ENCODE results near the gene STIM1.

- TF ChIP-seq, protein P1, sequence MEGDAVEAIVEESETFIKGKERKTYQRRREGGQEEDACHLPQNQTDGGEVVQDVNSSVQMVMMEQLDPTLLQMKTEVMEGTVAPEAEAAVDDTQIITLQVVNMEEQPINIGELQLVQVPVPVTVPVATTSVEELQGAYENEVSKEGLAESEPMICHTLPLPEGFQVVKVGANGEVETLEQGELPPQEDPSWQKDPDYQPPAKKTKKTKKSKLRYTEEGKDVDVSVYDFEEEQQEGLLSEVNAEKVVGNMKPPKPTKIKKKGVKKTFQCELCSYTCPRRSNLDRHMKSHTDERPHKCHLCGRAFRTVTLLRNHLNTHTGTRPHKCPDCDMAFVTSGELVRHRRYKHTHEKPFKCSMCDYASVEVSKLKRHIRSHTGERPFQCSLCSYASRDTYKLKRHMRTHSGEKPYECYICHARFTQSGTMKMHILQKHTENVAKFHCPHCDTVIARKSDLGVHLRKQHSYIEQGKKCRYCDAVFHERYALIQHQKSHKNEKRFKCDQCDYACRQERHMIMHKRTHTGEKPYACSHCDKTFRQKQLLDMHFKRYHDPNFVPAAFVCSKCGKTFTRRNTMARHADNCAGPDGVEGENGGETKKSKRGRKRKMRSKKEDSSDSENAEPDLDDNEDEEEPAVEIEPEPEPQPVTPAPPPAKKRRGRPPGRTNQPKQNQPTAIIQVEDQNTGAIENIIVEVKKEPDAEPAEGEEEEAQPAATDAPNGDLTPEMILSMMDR (IDR thresholded peaks at IDR 0.05; ENCODE audit: insufficient read depth, low read length, poor library complexity, severe bottlenecking), result no peak
- no peak for TF ChIP-seq EZH2phosphoT487 (conservative IDR thresholded peaks at IDR 0.05; ENCODE audit: low read length)
Measured at GRCh38 chr11:4134806-4135205, 279.3 kb downstream of the STIM1 start.

Data from SU-DHL-6 (cell line).